Mesodermal cell (in vitro differentiated cells): ENCODE measurements around the gene TCF7L1. TPM values are rescaled to one million over a fixed set of nuclear protein-coding genes. Genes with fewer than 3 reads are reported as not detected.

Experiments used
- H3K27ac ChIP-seq: 2 replicates; pipeline ENCODE4 v1.7.0; 2013; ENCODE audit warnings: mild to moderate bottlenecking, low read depth, low read length, moderate library complexity; ENCODE audit not compliant: severe bottlenecking
- H3K36me3 ChIP-seq: 2 replicates; pipeline ENCODE4 v1.7.1; 2013; ENCODE audit warnings: mild to moderate bottlenecking, low read length, moderate library complexity; ENCODE audit not compliant: control insufficient read depth, insufficient read depth
- H3K4me1 ChIP-seq: one replicate; pipeline ENCODE4 v1.7.1; 2013; ENCODE audit warnings: mild to moderate bottlenecking, low read length; ENCODE audit not compliant: insufficient read depth, control insufficient read depth, poor library complexity, severe bottlenecking
- H3K4me3 ChIP-seq: 2 replicates; pipeline ENCODE4 v1.7.0; 2013; ENCODE audit warnings: low read length, control low read depth, mild to moderate bottlenecking; ENCODE audit not compliant: insufficient read depth, poor library complexity, severe bottlenecking; ENCODE audit errors: extremely low read depth
- H3K9me3 ChIP-seq: 2 replicates; pipeline ENCODE4 v1.7.1; 2013; ENCODE audit warnings: mild to moderate bottlenecking, low read length, moderate library complexity; ENCODE audit not compliant: control insufficient read depth
- WGBS, 2 experiments: methylation state at CpG; one replicate each; pipeline ENCODE4 v1.1.5; 2013; ENCODE audit warnings: missing lambda C conversion rate in 2 of 2; ENCODE audit not compliant: insufficient coverage in 2 of 2; 5-methylcytosine and 5-hydroxymethylcytosine counted together
- polyA plus RNA-seq, 2 experiments: library from polyadenylated mRNA; stranded (reverse); fragments of 50-300 nt; gene quantifications; one replicate each; pipeline ENCODE4 v1.2.3, GENCODE V29; 2013

Gene TCF7L1, protein sequence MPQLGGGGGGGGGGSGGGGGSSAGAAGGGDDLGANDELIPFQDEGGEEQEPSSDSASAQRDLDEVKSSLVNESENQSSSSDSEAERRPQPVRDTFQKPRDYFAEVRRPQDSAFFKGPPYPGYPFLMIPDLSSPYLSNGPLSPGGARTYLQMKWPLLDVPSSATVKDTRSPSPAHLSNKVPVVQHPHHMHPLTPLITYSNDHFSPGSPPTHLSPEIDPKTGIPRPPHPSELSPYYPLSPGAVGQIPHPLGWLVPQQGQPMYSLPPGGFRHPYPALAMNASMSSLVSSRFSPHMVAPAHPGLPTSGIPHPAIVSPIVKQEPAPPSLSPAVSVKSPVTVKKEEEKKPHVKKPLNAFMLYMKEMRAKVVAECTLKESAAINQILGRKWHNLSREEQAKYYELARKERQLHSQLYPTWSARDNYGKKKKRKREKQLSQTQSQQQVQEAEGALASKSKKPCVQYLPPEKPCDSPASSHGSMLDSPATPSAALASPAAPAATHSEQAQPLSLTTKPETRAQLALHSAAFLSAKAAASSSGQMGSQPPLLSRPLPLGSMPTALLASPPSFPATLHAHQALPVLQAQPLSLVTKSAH
- 40.4 TPM for polyA plus RNA-seq (2013, experiment 1 of 2)
- 32.4 TPM for polyA plus RNA-seq (2013, experiment 2 of 2)

DNA sequence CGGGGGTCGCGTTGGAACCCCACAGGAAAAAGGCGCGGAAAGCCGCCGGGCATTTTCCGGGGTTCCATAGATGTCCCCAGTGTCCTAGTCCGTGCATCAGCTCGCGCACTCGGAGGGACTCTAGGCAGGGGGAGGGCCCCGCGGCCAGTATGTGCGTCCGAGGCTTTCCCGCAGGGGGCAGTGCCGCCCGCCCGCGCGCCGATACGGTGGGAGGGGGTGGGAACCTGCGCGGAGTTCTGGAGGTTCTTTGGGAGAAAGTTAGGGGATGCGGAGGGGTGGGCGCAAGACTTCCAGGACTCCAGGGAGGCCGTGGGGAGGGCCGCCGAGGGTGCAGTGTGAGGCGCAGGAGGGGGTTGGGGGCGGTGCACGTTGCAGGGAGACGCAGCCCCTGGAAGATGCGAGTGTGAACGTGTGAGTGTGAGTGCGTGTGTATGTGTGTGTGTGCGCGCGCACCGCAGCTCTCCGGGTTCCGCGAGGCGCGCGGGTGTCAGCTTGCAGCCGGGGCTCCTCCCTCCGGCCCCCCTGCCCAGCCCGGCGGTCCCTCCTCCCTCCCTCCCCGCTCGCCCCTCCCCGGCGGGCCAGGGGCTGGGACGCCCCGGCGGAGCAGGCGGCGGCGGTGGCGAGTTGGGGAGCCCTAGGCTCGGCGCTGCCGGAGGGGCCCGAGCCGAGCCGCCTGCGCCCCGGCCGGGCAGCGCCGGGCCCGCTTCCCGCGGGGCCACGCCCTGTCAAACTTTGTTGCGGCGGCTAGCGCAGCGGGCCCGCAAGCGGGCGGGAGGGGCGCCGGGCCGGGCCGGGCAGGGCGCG lies at the start of gene TCF7L1:
TCF7L1 (plus strand) TSS at position 559 of the 804 bp plus-strand sequence. CDS start 293 bp downstream, outside the sequence.
- Histone ChIP-seq H3K9me3 (no peaks in the 10 kb centered on the region), H3K4me3 (peak within 1 kb of the TSS; percentile 90), H3K36me3 (peaks cover 15% of the 10 kb centered on the region), H3K27ac (no peak within 1 kb of the TSS), H3K4me1 (peaks cover 10% of the 10 kb centered on the region)
- 0 to 2% methylated on average over 28 to 61 of the region's 91 CpGs for WGBS, 2 experiments

DNA sequence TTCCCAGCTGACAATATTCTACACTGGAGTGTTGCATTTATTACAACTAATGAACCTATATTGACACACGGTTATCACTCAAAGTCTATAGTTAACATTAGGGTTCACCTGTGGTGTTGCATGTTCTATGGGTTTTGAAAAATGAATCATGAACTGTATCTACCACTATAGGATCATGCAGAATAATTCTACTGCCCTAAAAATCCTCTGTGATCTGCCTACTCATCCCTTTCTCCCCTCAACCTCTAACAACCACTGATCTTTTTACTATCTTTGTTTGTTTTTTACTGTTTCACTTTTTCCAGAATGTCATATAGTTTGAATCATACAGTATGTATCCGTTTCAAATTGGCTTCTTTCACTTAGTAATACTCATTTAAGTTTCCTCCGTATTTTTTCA lies 47.6 kb upstream of the TCF7L1 start:
- 83 to 100% methylated on average over 1 to 2 of the region's 3 CpGs for WGBS, 2 experiments
- H3K36me3 ChIP-seq: no peaks in the 10 kb centered on the region

DNA sequence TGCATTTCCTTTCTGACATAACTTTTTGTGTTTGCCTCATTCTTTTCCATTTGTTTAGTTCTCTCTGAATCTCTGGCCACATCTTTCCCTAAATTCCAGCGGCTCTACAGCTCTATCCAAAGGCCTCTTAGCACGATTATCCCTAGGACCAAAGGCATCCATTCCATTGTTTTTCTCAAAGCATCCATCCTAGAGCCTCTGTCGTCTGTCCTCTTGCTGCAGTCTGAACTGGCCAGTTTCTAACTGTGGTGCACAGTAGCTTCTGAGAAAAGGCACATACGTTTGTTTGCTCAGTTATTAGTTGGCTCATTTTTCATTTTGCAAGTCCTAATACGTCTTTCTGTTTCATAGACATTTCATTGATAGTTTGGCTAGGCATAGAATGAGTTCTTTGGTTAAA lies 45.7 kb upstream of the TCF7L1 start:
- no peaks in the 10 kb centered on the region for H3K4me1 ChIP-seq
- 84 to 90% methylated on average over 4 to 5 of the region's 5 CpGs for WGBS, 2 experiments

More for the DNA sequence above, 47.6 kb upstream of the TCF7L1 start:
- no peaks in the 10 kb centered on the region for H3K4me1 ChIP-seq
- H3K9me3 ChIP-seq: no peaks in the 10 kb centered on the region
- no peak overlapping the region for H3K4me3 ChIP-seq
- no peak overlapping the region for H3K27ac ChIP-seq

DNA sequence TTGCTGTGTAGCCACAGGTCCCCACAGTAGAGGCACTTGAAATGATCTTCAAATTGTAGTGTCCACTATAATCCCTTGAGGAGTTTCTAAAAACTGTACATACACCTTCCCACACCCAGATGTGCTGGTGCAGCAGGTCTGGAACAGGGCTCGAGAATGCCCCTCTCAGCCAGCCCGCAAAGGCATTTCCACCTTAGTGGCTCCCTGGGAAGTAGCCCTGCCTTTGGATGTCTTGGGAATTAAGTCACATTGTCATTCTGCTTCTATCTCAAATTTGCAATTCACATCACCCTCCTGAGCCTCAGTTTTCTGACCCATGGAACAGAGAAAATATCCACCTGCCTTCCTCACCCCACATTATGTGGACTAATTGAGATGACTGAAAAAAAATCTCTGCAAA lies 44.3 kb upstream of the TCF7L1 start:
- H3K27ac ChIP-seq: no peak overlapping the region
- H3K9me3 ChIP-seq: no peaks in the 10 kb centered on the region
- WGBS, 2 experiments: 57% methylated on average over 2 of the region's 2 CpGs; no CpG with 5 or more reads in 1 of the 2 experiments
- H3K4me1 ChIP-seq: no peaks in the 10 kb centered on the region
- H3K36me3 ChIP-seq: no peaks in the 10 kb centered on the region
- H3K4me3 ChIP-seq: no peak overlapping the region

More for the DNA sequence above, 45.7 kb upstream of the TCF7L1 start:
- no peak overlapping the region for H3K4me3 ChIP-seq
- no peaks in the 10 kb centered on the region for H3K9me3 ChIP-seq
- no peak overlapping the region for H3K27ac ChIP-seq
- no peaks in the 10 kb centered on the region for H3K36me3 ChIP-seq

DNA sequence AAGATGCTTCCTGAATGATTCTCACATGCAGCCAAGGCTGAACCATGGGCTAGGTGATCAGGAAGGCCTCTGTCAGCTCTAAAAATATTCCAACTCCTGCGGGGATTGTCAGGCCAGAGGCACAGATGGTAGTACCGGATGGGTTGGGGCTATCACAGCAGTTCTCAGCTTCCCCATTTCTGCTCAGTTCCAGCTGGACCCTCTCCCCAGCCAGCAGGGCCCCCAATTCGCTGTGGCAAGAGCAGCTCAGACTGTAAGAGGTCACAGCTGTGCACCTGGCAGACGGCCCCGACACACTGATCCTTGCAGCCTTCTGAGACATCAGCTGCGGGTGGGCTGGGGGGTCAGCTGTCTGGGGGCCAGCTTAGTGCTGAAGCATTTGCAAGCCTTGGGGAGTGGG lies 43.6 kb upstream of the TCF7L1 start:
- no peaks in the 10 kb centered on the region for H3K9me3 ChIP-seq
- no peaks in the 10 kb centered on the region for H3K4me1 ChIP-seq
- WGBS, 2 experiments: 62 to 64% methylated on average over 5 to 6 of the region's 6 CpGs
- no peak overlapping the region for H3K4me3 ChIP-seq
- H3K27ac ChIP-seq: no peak overlapping the region
- no peaks in the 10 kb centered on the region for H3K36me3 ChIP-seq

DNA sequence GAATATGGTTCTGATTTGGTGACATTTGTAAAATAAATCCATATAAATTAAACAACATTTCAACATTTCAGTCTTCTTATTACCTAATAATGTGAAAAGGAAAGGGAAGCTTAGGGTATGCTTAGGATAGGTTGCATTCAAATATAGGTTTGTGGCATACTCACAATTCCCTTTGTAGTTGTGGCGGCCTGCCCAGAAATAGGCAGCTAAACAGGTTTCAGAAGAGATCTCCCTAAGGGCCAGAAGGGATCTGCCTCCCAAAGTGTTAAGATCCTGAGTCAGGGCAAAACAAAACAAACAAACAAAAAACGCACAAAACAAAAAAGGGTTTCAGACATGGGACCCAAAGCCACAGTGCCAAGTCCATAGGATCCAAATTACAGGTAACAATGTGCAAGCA lies 41.4 kb upstream of the TCF7L1 start:
- no peak overlapping the region for H3K4me3 ChIP-seq
- H3K4me1 ChIP-seq: no peaks in the 10 kb centered on the region
- H3K27ac ChIP-seq: no peak overlapping the region
- H3K9me3 ChIP-seq: no peaks in the 10 kb centered on the region
- no peaks in the 10 kb centered on the region for H3K36me3 ChIP-seq
- 83 to 100% methylated on average over 2 of the region's 2 CpGs for WGBS, 2 experiments

DNA sequence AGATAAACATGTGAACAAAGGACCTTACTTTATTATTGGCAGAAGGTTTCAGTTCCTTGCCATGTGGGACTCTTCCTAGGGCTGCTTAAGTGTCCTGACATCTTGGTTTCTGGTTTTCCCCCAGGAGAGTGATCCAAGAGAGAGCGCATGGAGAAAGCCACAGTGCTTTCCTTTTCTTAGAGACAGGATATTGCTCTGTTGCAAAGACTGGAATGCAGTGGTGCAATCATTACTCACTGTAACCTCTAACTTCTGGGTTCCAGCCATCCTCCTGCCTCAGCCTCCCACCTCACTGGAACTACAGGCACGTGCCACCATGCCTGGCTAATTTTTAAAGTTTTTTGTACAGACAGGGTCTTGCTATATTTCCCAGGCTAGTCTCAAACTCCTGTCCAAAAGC lies 38.1 kb upstream of the TCF7L1 start:
- Histone ChIP-seq H3K36me3 (no peaks in the 10 kb centered on the region), H3K4me3 (no peak overlapping the region), H3K4me1 (no peaks in the 10 kb centered on the region), H3K9me3 (no peaks in the 10 kb centered on the region), H3K27ac (no peak overlapping the region)
- WGBS, 2 experiments: 78 to 82% methylated on average over 2 of the region's 2 CpGs

DNA sequence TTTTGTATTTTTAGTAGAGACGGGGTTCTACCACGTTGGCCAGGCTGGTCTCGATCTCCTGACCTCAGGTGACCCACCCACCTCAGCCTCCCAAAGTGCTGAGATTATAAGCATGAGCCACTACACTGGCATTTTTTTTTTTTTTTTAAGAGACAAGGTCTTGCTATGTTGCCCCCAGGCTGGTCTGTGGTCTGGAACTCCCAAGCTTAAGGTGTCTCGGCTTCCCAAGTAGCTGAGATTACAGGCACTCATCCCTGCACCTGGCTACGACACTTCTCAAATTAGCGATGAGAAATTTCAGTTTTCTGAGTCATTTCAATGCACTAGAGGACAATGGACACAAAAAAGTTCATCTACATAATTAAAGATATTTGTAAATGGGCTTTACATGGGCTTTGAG lies 36.6 kb upstream of the TCF7L1 start:
- Histone ChIP-seq H3K4me1 (no peaks in the 10 kb centered on the region), H3K36me3 (no peaks in the 10 kb centered on the region), H3K9me3 (no peaks in the 10 kb centered on the region), H3K4me3 (no peak overlapping the region), H3K27ac (no peak overlapping the region)
- 80 to 92% methylated on average over 4 to 6 of the region's 6 CpGs for WGBS, 2 experiments

DNA sequence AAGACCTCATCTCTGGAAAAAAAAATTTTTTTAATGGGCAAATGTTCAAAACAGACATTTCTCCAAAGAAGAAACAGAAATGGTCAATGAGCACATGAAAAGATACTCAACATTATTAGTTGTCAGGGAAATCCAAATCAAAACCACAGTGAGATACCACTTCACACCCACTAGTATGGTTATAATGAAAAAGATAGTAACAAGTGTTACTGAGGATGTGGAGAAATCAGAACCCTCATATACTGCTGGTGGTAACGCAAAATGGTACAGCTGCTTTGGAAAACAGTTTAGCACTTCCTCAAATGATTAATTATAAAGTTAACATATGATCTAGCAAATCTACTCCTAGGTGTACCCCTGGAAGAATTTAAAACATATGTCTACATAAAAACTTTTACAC lies 29.0 kb upstream of the TCF7L1 start:
- no peak overlapping the region for H3K4me3 ChIP-seq
- no peaks in the 10 kb centered on the region for H3K36me3 ChIP-seq
- H3K27ac ChIP-seq: no peak overlapping the region
- no CpG with 5 or more reads among the region's 1 CpG for WGBS, 2 experiments
- H3K9me3 ChIP-seq: no peaks in the 10 kb centered on the region
- H3K4me1 ChIP-seq: no peaks in the 10 kb centered on the region

DNA sequence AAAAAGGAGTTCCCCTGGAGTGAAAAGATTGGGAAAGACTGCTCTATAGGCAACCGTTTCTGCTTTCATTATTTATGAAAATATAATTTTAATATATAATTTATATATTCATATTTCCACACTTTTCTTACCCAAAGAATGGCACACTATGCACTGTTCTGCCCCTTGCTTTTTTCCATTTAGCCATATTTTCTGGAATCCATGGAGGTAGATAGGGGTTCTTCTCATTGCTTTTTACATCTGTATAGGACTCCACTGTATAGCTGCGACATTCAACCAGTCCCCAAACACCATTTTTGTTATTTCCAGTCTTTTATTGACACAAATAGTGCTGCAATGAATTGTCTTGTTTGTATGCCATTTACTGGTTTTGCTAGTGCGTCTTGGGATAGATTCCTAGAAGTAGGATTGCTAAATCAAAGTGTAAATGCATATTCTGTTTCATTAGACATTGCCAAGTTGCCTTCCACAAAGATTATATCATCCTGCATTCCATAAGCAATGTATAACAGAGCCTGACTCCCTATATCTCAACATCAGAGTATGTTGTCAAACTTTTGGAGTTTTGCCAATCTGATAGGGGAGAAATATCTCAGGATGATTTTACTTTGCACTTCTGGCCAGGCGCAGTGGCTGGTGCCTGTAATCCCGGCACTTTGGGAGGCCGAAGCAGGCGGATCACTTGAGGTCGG lies 26.6 kb upstream of the TCF7L1 start:
- Histone ChIP-seq H3K4me3 (no peak overlapping the region), H3K36me3 (no peaks in the 10 kb centered on the region), H3K27ac (no peak overlapping the region), H3K9me3 (no peaks in the 10 kb centered on the region), H3K4me1 (no peaks in the 10 kb centered on the region)
- 100% methylated on average over 1 to 4 of the region's 8 CpGs for WGBS, 2 experiments
